HFF-Myc (cell line): ENCODE data around the gene TRABD2A.
A peak's percentile ranks its signal among the peaks of the same experiment; 100 is the strongest.

Experiments used
- DNase-seq: peaks from one replicate; pipeline ENCODE4 v3.0.0-alpha.2; 2011; ENCODE audit warnings: low read depth; ENCODE audit errors: extremely low read depth
- H3K4me3 ChIP-seq: replicated peaks from 2 replicates; pipeline ENCODE4 v1.5.1; 2011; ENCODE audit warnings: low read depth, mild to moderate bottlenecking, control low read depth, low read length
- TF ChIP-seq, protein P1 (sequence below): IDR thresholded peaks from 2 replicates; pipeline ENCODE4 v1.5.1; 2012; ENCODE audit warnings: mild to moderate bottlenecking, low read depth, low read length, control low read depth; ENCODE audit errors: missing control alignments

The TRABD2A gene, protein sequence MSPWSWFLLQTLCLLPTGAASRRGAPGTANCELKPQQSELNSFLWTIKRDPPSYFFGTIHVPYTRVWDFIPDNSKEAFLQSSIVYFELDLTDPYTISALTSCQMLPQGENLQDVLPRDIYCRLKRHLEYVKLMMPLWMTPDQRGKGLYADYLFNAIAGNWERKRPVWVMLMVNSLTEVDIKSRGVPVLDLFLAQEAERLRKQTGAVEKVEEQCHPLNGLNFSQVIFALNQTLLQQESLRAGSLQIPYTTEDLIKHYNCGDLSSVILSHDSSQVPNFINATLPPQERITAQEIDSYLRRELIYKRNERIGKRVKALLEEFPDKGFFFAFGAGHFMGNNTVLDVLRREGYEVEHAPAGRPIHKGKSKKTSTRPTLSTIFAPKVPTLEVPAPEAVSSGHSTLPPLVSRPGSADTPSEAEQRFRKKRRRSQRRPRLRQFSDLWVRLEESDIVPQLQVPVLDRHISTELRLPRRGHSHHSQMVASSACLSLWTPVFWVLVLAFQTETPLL

GRCh38 chr2:84880645-84881521 is at the start of gene TRABD2A:
TRABD2A (minus strand) TSS chr2:84881084; CDS start chr2:84881039, 45 bp downstream.
- peak within 1 kb of the TSS; percentile 47 for H3K4me3 ChIP-seq
- DNase-seq, result no peak
- TF ChIP-seq, protein P1, sequence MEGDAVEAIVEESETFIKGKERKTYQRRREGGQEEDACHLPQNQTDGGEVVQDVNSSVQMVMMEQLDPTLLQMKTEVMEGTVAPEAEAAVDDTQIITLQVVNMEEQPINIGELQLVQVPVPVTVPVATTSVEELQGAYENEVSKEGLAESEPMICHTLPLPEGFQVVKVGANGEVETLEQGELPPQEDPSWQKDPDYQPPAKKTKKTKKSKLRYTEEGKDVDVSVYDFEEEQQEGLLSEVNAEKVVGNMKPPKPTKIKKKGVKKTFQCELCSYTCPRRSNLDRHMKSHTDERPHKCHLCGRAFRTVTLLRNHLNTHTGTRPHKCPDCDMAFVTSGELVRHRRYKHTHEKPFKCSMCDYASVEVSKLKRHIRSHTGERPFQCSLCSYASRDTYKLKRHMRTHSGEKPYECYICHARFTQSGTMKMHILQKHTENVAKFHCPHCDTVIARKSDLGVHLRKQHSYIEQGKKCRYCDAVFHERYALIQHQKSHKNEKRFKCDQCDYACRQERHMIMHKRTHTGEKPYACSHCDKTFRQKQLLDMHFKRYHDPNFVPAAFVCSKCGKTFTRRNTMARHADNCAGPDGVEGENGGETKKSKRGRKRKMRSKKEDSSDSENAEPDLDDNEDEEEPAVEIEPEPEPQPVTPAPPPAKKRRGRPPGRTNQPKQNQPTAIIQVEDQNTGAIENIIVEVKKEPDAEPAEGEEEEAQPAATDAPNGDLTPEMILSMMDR, result no peak

- no peak overlapping the region for H3K4me3 ChIP-seq
- no peak for DNase-seq
- TF ChIP-seq, protein P1, result no peak
Observed at GRCh38 chr2:84927275-84927627, 46.4 kb upstream of the TRABD2A start.

DNA sequence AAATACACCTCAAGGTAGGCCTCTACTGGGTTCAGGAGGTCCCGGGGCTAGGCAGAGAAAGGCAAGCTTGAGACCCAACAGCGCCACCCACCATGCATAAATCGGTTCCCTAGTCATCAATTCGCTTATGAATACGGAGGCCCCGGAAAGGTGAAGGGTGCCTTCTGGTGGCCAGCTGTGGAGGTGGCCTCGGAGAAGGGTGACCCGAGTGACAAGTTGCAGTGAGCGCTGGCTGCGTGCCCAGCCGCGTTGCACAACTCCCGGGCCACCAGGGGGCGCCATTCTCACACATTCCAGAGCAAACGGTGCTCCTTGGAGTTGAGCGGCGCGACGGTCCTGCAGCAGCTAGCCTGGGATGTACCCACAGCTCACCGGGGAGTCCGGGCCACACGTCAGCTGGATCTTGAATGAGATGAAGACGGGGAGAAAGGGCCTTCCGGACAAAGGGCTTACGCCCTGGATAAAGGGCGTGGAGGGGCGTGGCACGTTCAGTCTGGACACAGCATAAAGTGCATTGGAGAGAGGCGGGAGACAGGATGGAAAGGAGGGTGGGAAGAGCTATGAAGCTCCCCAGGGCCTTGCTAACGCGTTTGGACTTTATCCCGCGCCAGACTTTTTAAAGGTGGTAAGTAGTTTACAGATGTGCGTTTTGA is 45.0 kb upstream of the TRABD2A start:
- DNase-seq, result peak; percentile 83
- H3K4me3 ChIP-seq, result peak overlapping the region; percentile 49
- TF ChIP-seq, protein P1, result peak; percentile 87

- H3K4me3 ChIP-seq, result no peak overlapping the region
- TF ChIP-seq, protein P1, result no peak
- DNase-seq, result no peak
Observed at GRCh38 chr2:84925336-84925723, 44.4 kb upstream of the TRABD2A start.

GRCh38 chr2:84924173-84925106 is 43.6 kb upstream of the TRABD2A start:
- H3K4me3 ChIP-seq, result no peak overlapping the region
- no peak for DNase-seq
- TF ChIP-seq, protein P1, result no peak
